DOHH2 (cell line): ENCODE results near the gene ZNF593.
A peak's percentile ranks its signal among the peaks of the same experiment; 100 is the strongest.

ENCODE experiments used
- H3F3A ChIP-seq: fragments of 200-600 bp; sonication (generic), shearing (Covaris generic); 2 replicates; pipeline ENCODE4 v1.6.0; 2016; ENCODE audit warnings: antibody characterized with exemption, mild to moderate bottlenecking; ENCODE audit not compliant: control insufficient read depth, insufficient read depth
- H3K27ac ChIP-seq: fragments of 200-600 bp; sonication (generic); 2 replicates; pipeline ENCODE4 v1.5.1; 2014; ENCODE audit warnings: low read depth, mild to moderate bottlenecking, low read length, moderate library complexity
- H3K27me3 ChIP-seq: fragments of 200-600 bp; sonication (generic); 2 replicates; pipeline ENCODE4 v1.6.1; 2014; ENCODE audit warnings: mild to moderate bottlenecking, low read length, mixed read lengths; ENCODE audit not compliant: control insufficient read depth
- H3K36me3 ChIP-seq: fragments of 200-600 bp; sonication (generic); 2 replicates; pipeline ENCODE4 v1.6.1; 2014; ENCODE audit warnings: mild to moderate bottlenecking, low read length, moderate library complexity, mixed read lengths; ENCODE audit not compliant: control insufficient read depth
- H3K4me1 ChIP-seq: fragments of 200-600 bp; sonication (generic); 2 replicates; pipeline ENCODE4 v1.6.1; 2014; ENCODE audit warnings: mild to moderate bottlenecking, low read length, mixed read lengths; ENCODE audit not compliant: control insufficient read depth
- H3K4me2 ChIP-seq: fragments of 200-600 bp; sonication (generic); 2 replicates; pipeline ENCODE4 v1.6.0; 2014; ENCODE audit warnings: mild to moderate bottlenecking, low read length, moderate library complexity
- H3K4me3 ChIP-seq: fragments of 200-600 bp; sonication (generic); 2 replicates; pipeline ENCODE4 v1.5.1; 2014; ENCODE audit warnings: mild to moderate bottlenecking, low read length, mixed read lengths
- H3K79me2 ChIP-seq: fragments of 200-600 bp; sonication (generic); 2 replicates; pipeline ENCODE4 v1.6.1; 2014; ENCODE audit warnings: mild to moderate bottlenecking, low read length, mixed read lengths; ENCODE audit not compliant: control insufficient read depth
- H3K9me2 ChIP-seq: fragments of 200-600 bp; sonication (generic); replicated peaks from 2 replicates; pipeline ENCODE4 v1.6.1; 2014; ENCODE audit warnings: mild to moderate bottlenecking, low read length, mixed read lengths; ENCODE audit not compliant: control insufficient read depth
- H3K9me3 ChIP-seq: fragments of 200-600 bp; sonication (generic); 2 replicates; pipeline ENCODE4 v1.6.1; 2014; ENCODE audit warnings: antibody characterized with exemption, low read length, mixed read lengths; ENCODE audit not compliant: control insufficient read depth, insufficient read depth
- H4K20me1 ChIP-seq: fragments of 200-600 bp; sonication (generic); 2 replicates; pipeline ENCODE4 v1.6.0; 2014; ENCODE audit warnings: low read depth, mild to moderate bottlenecking, antibody characterized with exemption, low read length, moderate library complexity; ENCODE audit not compliant: control insufficient read depth, insufficient read depth
- CTCF ChIP-seq: fragments of 200-600 bp; sonication (generic); IDR thresholded peaks from one replicate; pipeline ENCODE4 v1.5.1; 2014; ENCODE audit warnings: antibody characterized with exemption, mild to moderate bottlenecking, low read depth, low read length; ENCODE audit not compliant: poor library complexity, severe bottlenecking
- EZH2phosphoT487 ChIP-seq: fragments of 200-600 bp; sonication (generic); IDR thresholded peaks from 2 replicates; pipeline ENCODE4 v1.6.1; 2017; ENCODE audit warnings: borderline replicate concordance, mild to moderate bottlenecking, antibody characterized with exemption, low read length, moderate library complexity, mixed read lengths

Gene ZNF593

GRCh38 chr1:26166719-26167281 lies 2.9 kb upstream of the ZNF593 start:
- H3K27me3 ChIP-seq: peaks cover 20% of the 10 kb centered on the region
- H3K9me2 ChIP-seq: no peaks in the 10 kb centered on the region
- H3K79me2 ChIP-seq: peaks cover 20% of the 10 kb centered on the region
- H3K4me3 ChIP-seq: no peak overlapping the region
- peaks cover 28% of the 10 kb centered on the region for H3K4me1 ChIP-seq
- H3K36me3 ChIP-seq: peaks cover 16% of the 10 kb centered on the region
- H4K20me1 ChIP-seq: no peaks in the 10 kb centered on the region
- no peak for TF ChIP-seq CTCF
- TF ChIP-seq EZH2phosphoT487: no peak
- no peak overlapping the region for H3K4me2 ChIP-seq
- no peak overlapping the region for H3K27ac ChIP-seq
- no peaks in the 10 kb centered on the region for H3F3A ChIP-seq
- no peaks in the 10 kb centered on the region for H3K9me3 ChIP-seq

DNA sequence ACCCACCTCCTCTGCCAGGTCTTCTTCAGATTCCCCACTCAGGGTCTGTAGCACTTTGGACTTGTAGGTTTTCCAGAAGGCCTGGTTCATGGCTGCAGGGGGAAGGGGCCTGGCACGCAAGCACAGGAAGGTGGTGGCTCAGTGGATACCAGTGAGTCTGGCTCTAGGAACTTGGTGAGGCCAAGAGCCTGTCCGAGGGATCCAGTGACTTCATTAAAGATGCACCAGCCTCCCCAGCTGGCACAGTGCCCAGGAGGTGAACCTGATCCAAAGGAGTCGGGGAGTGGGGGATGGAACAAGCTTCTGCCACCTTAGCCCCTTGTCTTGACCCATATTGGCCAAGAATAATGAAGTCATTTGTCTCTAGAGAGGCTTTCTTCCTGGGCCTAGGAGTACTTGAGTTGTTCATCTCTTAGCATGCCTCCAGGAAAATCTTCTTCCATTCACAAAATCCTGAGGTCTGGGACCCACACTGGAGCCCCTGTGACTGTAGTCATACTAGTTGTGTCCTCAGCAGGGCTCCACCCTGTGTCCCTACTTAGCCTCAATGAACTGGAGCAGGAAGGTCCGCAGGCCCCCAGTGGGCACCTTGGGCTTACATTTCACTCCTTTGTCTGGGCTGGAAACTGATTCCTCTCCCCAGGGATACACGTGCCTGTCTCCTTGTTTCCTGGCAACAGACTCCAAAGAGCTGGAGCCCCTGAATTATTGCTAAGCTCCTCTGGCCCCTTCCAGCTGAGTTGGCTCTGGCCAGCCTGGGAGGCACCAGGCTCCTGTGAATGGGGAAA lies 1.1 kb upstream of the ZNF593 start, which contains the start of gene C1orf232:
Gene C1orf232, minus strand, starts transcription at position 554 of the 788 bp plus-strand sequence. Its CDS starts 464 bp downstream, at position 90.
- H3K4me3 ChIP-seq: peak within 1 kb of the TSS; percentile 93
- H3F3A ChIP-seq: no peaks in the 10 kb centered on the region
- no peaks in the 10 kb centered on the region for H4K20me1 ChIP-seq
- peaks cover 22% of the 10 kb centered on the region for H3K36me3 ChIP-seq
- H3K9me2 ChIP-seq: no peaks in the 10 kb centered on the region
- H3K9me3 ChIP-seq: no peaks in the 10 kb centered on the region
- H3K4me2 ChIP-seq: peak within 1 kb of the TSS; percentile 89
- H3K4me1 ChIP-seq: peaks cover 24% of the 10 kb centered on the region
- H3K27ac ChIP-seq: peak within 1 kb of the TSS; percentile 22; the same call in 1 of the 2 replicates
- peaks cover 20% of the 10 kb centered on the region for H3K79me2 ChIP-seq
- H3K27me3 ChIP-seq: peaks cover 9% of the 10 kb centered on the region
- TF ChIP-seq EZH2phosphoT487: no peak
- no peak for TF ChIP-seq CTCF

DNA sequence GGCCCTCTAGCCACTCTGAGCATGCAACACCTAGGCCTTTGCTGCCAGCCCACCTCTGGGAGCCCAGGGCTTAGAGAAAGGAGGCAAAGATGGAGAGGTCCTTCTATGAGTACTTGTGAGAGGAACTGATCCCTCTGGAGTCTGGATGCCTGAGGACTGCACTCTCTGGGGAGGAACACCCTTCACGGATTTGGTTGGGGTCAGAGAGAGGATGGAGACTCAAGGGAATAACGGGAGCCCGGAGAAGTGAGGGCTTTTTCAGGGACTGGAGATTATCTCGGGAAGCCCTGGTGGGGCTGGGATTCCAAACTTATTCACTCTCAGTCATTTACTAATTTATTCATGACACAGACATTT lies 532 bp upstream of the ZNF593 start:
- Histone ChIP-seq H4K20me1 (no peaks in the 10 kb centered on the region), H3K27ac (no peak overlapping the region), H3K9me3 (no peaks in the 10 kb centered on the region), H3K4me2 (peak overlapping the region; percentile 89), H3K4me3 (peak overlapping the region; percentile 93), H3K36me3 (peaks cover 22% of the 10 kb centered on the region), H3K9me2 (no peaks in the 10 kb centered on the region), H3F3A (peaks cover 3% of the 10 kb centered on the region; the same call in 1 of the 2 replicates), H3K4me1 (peaks cover 20% of the 10 kb centered on the region), H3K27me3 (peaks cover 4% of the 10 kb centered on the region), H3K79me2 (peaks cover 20% of the 10 kb centered on the region)
- no peak for TF ChIP-seq CTCF
- TF ChIP-seq EZH2phosphoT487: no peak
